IMR-90 (cell line): ENCODE data around the gene IFI27L1. TPM values are rescaled to one million over a fixed set of nuclear protein-coding genes. Genes with fewer than 3 reads are reported as not detected.

Experiments
- ATAC-seq: fragments of 200-7000 bp; cut with Tn5 transposase; 2 replicates; pipeline ENCODE4 v1.9.1; 2020; ENCODE audit warnings: low read depth, mild to moderate bottlenecking, moderate library complexity
- BruUV-seq: library from RNA; stranded (reverse); fragments of 400-500 nt; replicated peaks from 2 replicates; lab custom pipeline; 2021; lab: Mats Ljungman, UMichigan
- CTCF ChIA-PET: fragments of 300-600 bp; formaldehyde crosslinking; extraction: SDS; loops from one replicate; lab custom pipeline; 2021; ENCODE audit warnings: antibody characterized with exemption; lab: Yijun Ruan, JAX
- POLR2A ChIA-PET: fragments of 300-600 bp; sonication (Branson Sonifier 250); formaldehyde crosslinking; loops from one replicate; lab custom pipeline; 2022; ENCODE audit warnings: antibody characterized with exemption; ENCODE audit not compliant: unreplicated experiment; lab: Charles Lee
- DNase-seq: peaks from one replicate; pipeline ENCODE4 v3.0.0; 2013
- H2AFZ ChIP-seq: replicated peaks from 2 replicates; pipeline ENCODE3; 2013; ENCODE audit warnings: low read length, mild to moderate bottlenecking; ENCODE audit not compliant: poor library complexity
- H2AK5ac ChIP-seq: 2 replicates; pipeline ENCODE4 v1.6.1; 2013; ENCODE audit warnings: low read depth, low read length, inconsistent platforms
- H2AK9ac ChIP-seq: replicated peaks from 2 replicates; pipeline ENCODE3; 2013; ENCODE audit warnings: mild to moderate bottlenecking, low read depth, low read length, moderate library complexity; ENCODE audit not compliant: poor library complexity
- H2BK120ac ChIP-seq: 2 replicates; pipeline ENCODE4 v1.6.1; 2013; ENCODE audit warnings: low read depth, low read length, inconsistent platforms
- H2BK15ac ChIP-seq: 3 replicates; pipeline ENCODE4 v1.6.1; 2013; ENCODE audit warnings: low read depth, low read length, inconsistent platforms
- H2BK20ac ChIP-seq: 2 replicates; pipeline ENCODE4 v1.6.1; 2013; ENCODE audit warnings: low read depth, mild to moderate bottlenecking, inconsistent platforms, low read length, moderate library complexity
- H2BK5ac ChIP-seq: 2 replicates; pipeline ENCODE4 v1.6.1; 2013; ENCODE audit warnings: mild to moderate bottlenecking, low read depth, low read length, inconsistent platforms; ENCODE audit not compliant: poor library complexity, severe bottlenecking
- H3K14ac ChIP-seq: replicated peaks from 2 replicates; pipeline ENCODE4 v1.6.1; 2013; ENCODE audit warnings: low read depth, low read length, inconsistent platforms
- H3K18ac ChIP-seq: 2 replicates; pipeline ENCODE4 v1.6.1; 2013; ENCODE audit warnings: low read depth, low read length, control low read depth
- H3K23ac ChIP-seq: 2 replicates; pipeline ENCODE4 v1.6.1; 2013; ENCODE audit warnings: low read depth, low read length, inconsistent platforms
- H3K27ac ChIP-seq: 2 replicates; pipeline ENCODE4 v1.5.1; 2013; ENCODE audit warnings: mild to moderate bottlenecking, control low read depth, low read length; ENCODE audit not compliant: insufficient read depth
- H3K27me3 ChIP-seq: 2 replicates; pipeline ENCODE4 v1.6.1; 2013; ENCODE audit warnings: low read length; ENCODE audit not compliant: control insufficient read depth, insufficient read depth
- H3K36me3 ChIP-seq: 2 replicates; pipeline ENCODE4 v1.6.1; 2013; ENCODE audit warnings: low read length, mixed read lengths; ENCODE audit not compliant: control insufficient read depth, insufficient read depth
- H3K4ac ChIP-seq: 2 replicates; pipeline ENCODE4 v1.6.1; 2013; ENCODE audit warnings: low read depth, low read length, inconsistent platforms
- H3K4me1 ChIP-seq: 2 replicates; pipeline ENCODE4 v1.6.1; 2013; ENCODE audit warnings: low read length, mixed read lengths; ENCODE audit not compliant: control insufficient read depth, insufficient read depth
- H3K4me2 ChIP-seq: 2 replicates; pipeline ENCODE4 v1.6.1; 2013; ENCODE audit warnings: low read depth, mild to moderate bottlenecking, control low read depth, low read length, moderate library complexity
- H3K4me3 ChIP-seq: 2 replicates; pipeline ENCODE4 v1.5.1; 2013; ENCODE audit warnings: low read depth, mild to moderate bottlenecking, control low read depth, low read length, moderate library complexity; ENCODE audit not compliant: insufficient read depth
- H3K56ac ChIP-seq: 2 replicates; pipeline ENCODE4 v1.6.1; 2013; ENCODE audit warnings: low read length, inconsistent platforms; ENCODE audit not compliant: insufficient read depth; ENCODE audit errors: extremely low read depth
- H3K79me1 ChIP-seq, 2 experiments: 2 replicates each; pipeline ENCODE4 v1.6.1; 2013; ENCODE audit warnings: low read length in 2 of 2, inconsistent platforms in 1 of 2, low read depth in 1 of 2
- H3K9ac ChIP-seq: 2 replicates; pipeline ENCODE4 v1.6.1; 2013; ENCODE audit warnings: low read depth, low read length, control low read depth
- H3K9me1 ChIP-seq: 2 replicates; pipeline ENCODE4 v1.6.1; 2013; ENCODE audit warnings: low read length, inconsistent platforms; ENCODE audit not compliant: insufficient read depth
- H3K9me3 ChIP-seq: 2 replicates; pipeline ENCODE4 v1.6.1; 2013; ENCODE audit warnings: low read length; ENCODE audit not compliant: control insufficient read depth, insufficient read depth
- H4K20me1 ChIP-seq: 2 replicates; pipeline ENCODE4 v1.6.1; 2013; ENCODE audit warnings: low read length, inconsistent platforms; ENCODE audit not compliant: insufficient read depth
- H4K5ac ChIP-seq: 2 replicates; pipeline ENCODE4 v1.6.1; 2013; ENCODE audit warnings: mild to moderate bottlenecking, low read depth, low read length, control low read depth
- H4K8ac ChIP-seq, 2 experiments: 2 replicates each; pipeline ENCODE4 v1.6.1; 2013; ENCODE audit warnings: low read depth in 2 of 2, low read length in 2 of 2, control low read depth in 1 of 2, inconsistent platforms in 1 of 2
- H4K91ac ChIP-seq: 2 replicates; pipeline ENCODE4 v1.6.1; 2013; ENCODE audit warnings: low read depth, low read length, inconsistent platforms; ENCODE audit not compliant: insufficient read depth
- BHLHE40 ChIP-seq: fragments of 150-350 bp; IDR thresholded peaks from 2 replicates; pipeline ENCODE4 v1.6.1; 2016; ENCODE audit warnings: mild to moderate bottlenecking, low read depth, low read length
- CEBPB ChIP-seq: IDR thresholded peaks from 2 replicates; pipeline ENCODE4 v1.6.1; 2012; ENCODE audit warnings: low read depth, low read length, improper control_type of control experiment
- CHD1 ChIP-seq: IDR thresholded peaks from 2 replicates; pipeline ENCODE4 v1.6.1; 2012; ENCODE audit warnings: low read depth, low read length, improper control_type of control experiment
- FOS ChIP-seq: fragments of 150-350 bp; IDR thresholded peaks from 2 replicates; pipeline ENCODE4 v1.6.1; 2016; ENCODE audit warnings: low read depth, low read length
- MAFK ChIP-seq: IDR thresholded peaks from 2 replicates; pipeline ENCODE4 v1.6.1; 2012; ENCODE audit warnings: low read depth, low read length, improper control_type of control experiment
- MAZ ChIP-seq: IDR thresholded peaks from 2 replicates; pipeline ENCODE4 v1.6.1; 2012; ENCODE audit warnings: low read depth, mild to moderate bottlenecking, low read length, improper control_type of control experiment, moderate library complexity, borderline replicate concordance
- MXI1 ChIP-seq: IDR thresholded peaks from 2 replicates; pipeline ENCODE4 v1.6.1; 2012; ENCODE audit warnings: low read depth, mild to moderate bottlenecking, low read length, moderate library complexity, borderline replicate concordance
- NFE2L2 ChIP-seq: fragments of 150-350 bp; IDR thresholded peaks from 2 replicates; pipeline ENCODE4 v1.6.1; 2016; ENCODE audit warnings: low read depth, mild to moderate bottlenecking, low read length
- RAD21 ChIP-seq: IDR thresholded peaks from 2 replicates; pipeline ENCODE4 v1.6.1; 2012; ENCODE audit warnings: low read length, improper control_type of control experiment
- RFX5 ChIP-seq: IDR thresholded peaks from 2 replicates; pipeline ENCODE4 v1.8.0; 2012; ENCODE audit warnings: low read depth, mild to moderate bottlenecking, low read length, moderate library complexity
- SMC3 ChIP-seq: fragments of 150-350 bp; IDR thresholded peaks from 2 replicates; pipeline ENCODE4 v1.6.1; 2016; ENCODE audit warnings: low read depth, mild to moderate bottlenecking, antibody characterized with exemption, low read length, moderate library complexity
- USF2 ChIP-seq: fragments of 150-350 bp; IDR thresholded peaks from 2 replicates; pipeline ENCODE4 v1.6.1; 2017; ENCODE audit warnings: mild to moderate bottlenecking, antibody characterized with exemption, low read length, low read depth
- WGBS, 2 experiments: methylation state at CpG; one replicate each; pipeline versions ENCODE4 v1.1.5 to v1.1.7; 2013; ENCODE audit warnings: missing lambda C conversion rate in 2 of 2; ENCODE audit not compliant: insufficient read length in 1 of 2; ENCODE audit errors: extremely low coverage in 2 of 2; 5-methylcytosine and 5-hydroxymethylcytosine counted together
- dilution Hi-C: fragments of 300-500 bp; cut with HindIII; formaldehyde crosslinking; loops from one replicate; pipeline ENCODE4 v1.14.3; 2018; ENCODE audit warnings: low sequenced_read_pairs; ENCODE audit not compliant: unreplicated experiment
- in situ Hi-C: fragments of 300-500 bp; cut with MboI; formaldehyde crosslinking; loops from 3 replicates; pipeline ENCODE4 v1.14.3; 2019; ENCODE audit warnings: low sequenced_read_pairs, inconsistent platforms, mixed read lengths
- intact Hi-C: fragments of 100-400 bp; cut with micrococcal nuclease; formaldehyde crosslinking; loops from 2 replicates; pipeline ENCODE4 v1.10.0; 2022
- polyA plus RNA-seq, 3 experiments: library from polyadenylated mRNA; depleted of rRNA; stranded (reverse); fragments of >200 nt; gene quantifications; 2 replicates each; pipeline ENCODE4 v1.2.3, GENCODE V29; 2012; ENCODE audit warnings: low replicate concordance in 1 of 3
- total RNA-seq: library from RNA; depleted of rRNA; stranded (reverse); fragments of >200 nt; gene quantifications from 2 replicates; pipeline ENCODE4 v1.2.3, GENCODE V29; 2012
- TF ChIP-seq, protein P1 (sequence below): conservative IDR thresholded peaks from 2 replicates; pipeline ENCODE4 v1.5.1; 2012; ENCODE audit warnings: mild to moderate bottlenecking, low read depth, low read length, improper control_type of control experiment
- TF ChIP-seq, protein P2 (sequence below): fragments of 150-350 bp; IDR thresholded peaks from 2 replicates; pipeline ENCODE4 v1.6.1; 2016; ENCODE audit warnings: low read depth, mild to moderate bottlenecking, low read length, moderate library complexity, borderline replicate concordance

Gene IFI27L1
- total and polyA plus RNA-seq, 2 of the 4 experiments (the other 2 are of a cell fraction), result 13.3 to 24.3 TPM

DNA sequence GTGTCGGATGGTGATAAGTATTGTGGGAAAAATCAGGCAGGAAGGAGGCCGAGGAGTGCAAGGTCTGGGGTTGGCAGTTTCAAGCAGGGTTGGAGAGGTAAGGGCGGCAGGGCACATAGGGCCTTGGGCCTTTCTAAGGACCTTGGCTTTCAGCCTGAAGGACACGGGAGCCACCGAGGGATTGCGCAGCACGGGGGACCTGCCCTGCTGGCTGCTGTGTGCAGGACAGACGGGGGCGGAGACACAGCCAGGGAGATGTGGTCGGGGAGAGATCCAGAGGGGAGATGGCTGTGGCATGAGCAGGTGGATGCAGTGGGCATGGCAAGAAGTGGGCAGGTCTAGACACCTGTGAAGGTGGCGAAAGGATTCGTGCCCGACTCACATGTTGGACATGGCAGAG, 40.3 kb upstream of the IFI27L1 start:
- in situ Hi-C loops, result no loop called here
- Histone ChIP-seq H3K9me1 (no peaks in the 10 kb centered on the region), H2BK20ac (no peak overlapping the region), H3K9me3 (no peaks in the 10 kb centered on the region), H3K4me1 (peaks cover 9% of the 10 kb centered on the region), H4K5ac (no peak overlapping the region), H3K79me1 (no peaks in the 10 kb centered on the region; a peak in 1 of 4 replicates), H3K4me2 (no peak overlapping the region), H3K27ac (no peak overlapping the region), H3K23ac (no peak overlapping the region), H4K8ac (no peak overlapping the region), H3K18ac (no peak overlapping the region), H3K4me3 (no peak overlapping the region), H2BK120ac (no peak overlapping the region), H3K14ac (no peak overlapping the region), H3K4ac (no peak overlapping the region), H3K9ac (no peak overlapping the region), H2BK15ac (no peak overlapping the region), H2BK5ac (no peak overlapping the region), H4K20me1 (no peaks in the 10 kb centered on the region; the same call in none of the 2 replicates), H3K36me3 (peaks cover 15% of the 10 kb centered on the region; the same call in 1 of the 2 replicates), H4K91ac (no peak overlapping the region), H2AK9ac (no peak overlapping the region), H3K27me3 (no peaks in the 10 kb centered on the region), H2AK5ac (no peak overlapping the region), H2AFZ (no peak overlapping the region), H3K56ac (no peak overlapping the region)
- dilution Hi-C loops, result no loop called here
- intact Hi-C loops, result no loop called here
- no TSS peak for BruUV-seq
- ChIA-PET POLR2A (no interaction called here), CTCF (interaction anchor here (1.1 kb wide), 1 partner anchor 96 kb away, joined by 3 read pairs; no protein-coding TSS in a partner anchor)
- TF ChIP-seq MAZ (no peak), NFE2L2 (no peak), USF2 (no peak), MAFK (no peak), BHLHE40 (no peak), RAD21 (no peak), RFX5 (no peak), FOS (no peak), CHD1 (no peak), SMC3 (no peak), MXI1 (no peak), CEBPB (no peak)
- TF ChIP-seq, protein P1, sequence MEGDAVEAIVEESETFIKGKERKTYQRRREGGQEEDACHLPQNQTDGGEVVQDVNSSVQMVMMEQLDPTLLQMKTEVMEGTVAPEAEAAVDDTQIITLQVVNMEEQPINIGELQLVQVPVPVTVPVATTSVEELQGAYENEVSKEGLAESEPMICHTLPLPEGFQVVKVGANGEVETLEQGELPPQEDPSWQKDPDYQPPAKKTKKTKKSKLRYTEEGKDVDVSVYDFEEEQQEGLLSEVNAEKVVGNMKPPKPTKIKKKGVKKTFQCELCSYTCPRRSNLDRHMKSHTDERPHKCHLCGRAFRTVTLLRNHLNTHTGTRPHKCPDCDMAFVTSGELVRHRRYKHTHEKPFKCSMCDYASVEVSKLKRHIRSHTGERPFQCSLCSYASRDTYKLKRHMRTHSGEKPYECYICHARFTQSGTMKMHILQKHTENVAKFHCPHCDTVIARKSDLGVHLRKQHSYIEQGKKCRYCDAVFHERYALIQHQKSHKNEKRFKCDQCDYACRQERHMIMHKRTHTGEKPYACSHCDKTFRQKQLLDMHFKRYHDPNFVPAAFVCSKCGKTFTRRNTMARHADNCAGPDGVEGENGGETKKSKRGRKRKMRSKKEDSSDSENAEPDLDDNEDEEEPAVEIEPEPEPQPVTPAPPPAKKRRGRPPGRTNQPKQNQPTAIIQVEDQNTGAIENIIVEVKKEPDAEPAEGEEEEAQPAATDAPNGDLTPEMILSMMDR, result no peak
- TF ChIP-seq, protein P2, sequence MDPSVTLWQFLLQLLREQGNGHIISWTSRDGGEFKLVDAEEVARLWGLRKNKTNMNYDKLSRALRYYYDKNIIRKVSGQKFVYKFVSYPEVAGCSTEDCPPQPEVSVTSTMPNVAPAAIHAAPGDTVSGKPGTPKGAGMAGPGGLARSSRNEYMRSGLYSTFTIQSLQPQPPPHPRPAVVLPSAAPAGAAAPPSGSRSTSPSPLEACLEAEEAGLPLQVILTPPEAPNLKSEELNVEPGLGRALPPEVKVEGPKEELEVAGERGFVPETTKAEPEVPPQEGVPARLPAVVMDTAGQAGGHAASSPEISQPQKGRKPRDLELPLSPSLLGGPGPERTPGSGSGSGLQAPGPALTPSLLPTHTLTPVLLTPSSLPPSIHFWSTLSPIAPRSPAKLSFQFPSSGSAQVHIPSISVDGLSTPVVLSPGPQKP, result no peak
- ATAC-seq (no peak), DNase-seq (no peak)
- WGBS, 2 experiments, result 92% methylated on average over 8 of the region's 13 CpGs; no CpG with 5 or more reads in 1 of the 2 experiments
